ENCODE data around the gene TNNC2.
"Not testable (repeated sequence)": the region's sequence is repeated elsewhere in the genome, so short reads cannot be mapped to it uniquely, and the experiment has no call there.

The TNNC2 gene

GRCh38 chr20:45848421-45848820 lies 21.3 kb upstream of the TNNC2 start:
- DNase-seq: no peak

- DNase-seq: no peak
These were observed 18.3 kb upstream of the TNNC2 start for GRCh38 chr20:45845452-45845851.

- DNase-seq: no peak
These were observed 16.4 kb upstream of the TNNC2 start for GRCh38 chr20:45843506-45843905.

- DNase-seq: no peak
These were observed 15.2 kb upstream of the TNNC2 start for GRCh38 chr20:45842169-45842812.

GRCh38 chr20:45841407-45842129 lies 14.5 kb upstream of the TNNC2 start:
- no peak for DNase-seq

GRCh38 chr20:45840700-45841198 lies 13.6 kb upstream of the TNNC2 start:
- no peak for DNase-seq

GRCh38 chr20:45836841-45837240 lies 9.7 kb upstream of the TNNC2 start:
- no peak for DNase-seq

- no peak for DNase-seq
These were observed 8.7 kb upstream of the TNNC2 start for GRCh38 chr20:45835825-45836224.

GRCh38 chr20:45835329-45835765 lies 8.2 kb upstream of the TNNC2 start:
- no peak for DNase-seq

- DNase-seq: no peak
These were observed 7.7 kb upstream of the TNNC2 start for GRCh38 chr20:45834797-45835161.

- DNase-seq: peak; percentile 31 to 37
These were observed 7.0 kb upstream of the TNNC2 start for GRCh38 chr20:45833883-45834796.

- no peak for DNase-seq
These were observed 6.1 kb upstream of the TNNC2 start, which contains the start of gene SNX21 for GRCh38 chr20:45833030-45833882. TSS of gene SNX21 (plus strand) at chr20:45833799. CDS start at chr20:45833920, 121 bp downstream.

GRCh38 chr20:45832619-45833018 lies 5.5 kb upstream of the TNNC2 start:
- DNase-seq: no peak

- DNase-seq: not testable (repeated sequence)
These were observed 2.6 kb upstream of the TNNC2 start for GRCh38 chr20:45829673-45830106.

GRCh38 chr20:45828589-45828988 lies 1.5 kb upstream of the TNNC2 start:
- DNase-seq: no peak

GRCh38 chr20:45827712-45828111 lies 600 bp upstream of the TNNC2 start:
- no peak for DNase-seq

- DNase-seq: no peak
These were observed 612 bp downstream of the TNNC2 start for GRCh38 chr20:45826381-45827019.

GRCh38 chr20:45823949-45824835 lies 2.9 kb downstream of the TNNC2 start:
- peak; percentile 43 to 50 for DNase-seq

GRCh38 chr20:45822857-45823256 lies 4.3 kb downstream of the TNNC2 start:
- no peak for DNase-seq

- DNase-seq: no peak
These were observed 5.2 kb downstream of the TNNC2 start for GRCh38 chr20:45821947-45822346.

- no peak for DNase-seq
These were observed 7.6 kb downstream of the TNNC2 start for GRCh38 chr20:45819466-45819865.
